Measurements from ENCODE around the gene TACC2.

TACC2 gene

DNA sequence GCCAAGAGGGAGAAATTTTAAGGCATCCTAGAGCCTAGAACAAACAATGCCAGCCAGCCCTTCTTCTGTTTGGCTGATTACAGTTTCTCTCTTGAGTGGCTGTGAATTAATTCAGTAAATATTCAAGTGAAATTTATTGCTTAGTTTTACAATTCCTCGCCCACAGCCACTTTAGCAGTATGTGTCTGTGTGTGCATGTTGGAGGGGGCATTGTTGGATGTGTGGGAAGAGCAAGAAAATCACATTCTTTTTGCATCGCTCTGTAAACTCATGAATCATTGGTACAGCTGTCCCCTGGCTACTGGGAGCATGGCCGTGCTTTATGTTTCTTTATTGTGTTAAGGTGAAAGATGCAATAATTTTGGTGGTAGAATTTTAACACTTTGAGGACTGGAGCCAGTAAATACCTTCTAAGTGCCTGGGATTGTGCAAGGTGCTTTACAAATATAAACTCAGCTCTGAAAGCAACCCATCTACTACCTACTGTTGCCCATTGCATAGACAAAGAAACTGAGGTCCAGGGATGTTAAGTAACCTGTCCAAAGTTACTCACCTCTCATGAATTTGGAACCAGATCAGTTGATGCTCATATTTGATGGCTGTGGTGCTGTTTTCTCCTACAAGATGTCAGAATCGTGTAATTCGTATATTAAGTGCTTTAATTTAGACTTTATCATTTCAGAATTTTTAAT, 192.2 kb downstream of the TACC2 start:
- Histone ChIP-seq H3K27ac (ENCODE audit: low read depth, low read length) (no peak overlapping the region), H3K27me3 (ENCODE audit: control insufficient read depth in 5 of 5, insufficient read depth in 4 of 5, low read length in 5 of 5) (no peaks in the 10 kb centered on the region), H3K36me3 (ENCODE audit: control insufficient read depth in 5 of 5, insufficient read depth in 5 of 5, low read length in 5 of 5) (no peaks in the 10 kb centered on the region), H3K4me1 (ENCODE audit: control insufficient read depth in 5 of 5, insufficient read depth in 5 of 5, low read length in 5 of 5) (peaks cover 0 to 28% (median 8%) of the 10 kb centered on the region in 5 donors), H3K9ac (ENCODE audit: low read length in 5 of 5) (no peak overlapping the region), H3K9me3 (ENCODE audit: control insufficient read depth in 5 of 5, low read length in 5 of 5) (no peaks in the 10 kb centered on the region), H3K4me3 (ENCODE audit: low read depth in 1 of 5, low read length in 5 of 5) (no peak overlapping the region)

DNA sequence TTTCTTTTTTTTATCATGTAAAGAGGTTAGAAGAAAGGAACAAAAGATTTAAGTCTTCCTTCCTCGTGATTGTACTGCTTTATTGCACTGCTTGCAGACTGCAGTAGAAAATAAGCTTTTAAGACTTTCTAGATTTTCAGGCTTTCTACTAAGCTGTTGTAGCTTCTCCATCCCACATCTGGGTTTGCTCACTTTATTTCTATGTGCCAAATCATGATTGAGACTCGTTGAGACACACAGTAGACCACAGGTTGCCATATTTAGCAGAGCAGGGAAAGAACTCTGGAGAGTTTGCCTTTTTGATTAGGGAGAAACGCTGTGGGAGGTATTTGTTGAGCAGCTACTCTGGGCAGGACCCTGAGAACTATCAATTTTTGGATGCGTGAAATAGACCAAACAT, 192.9 kb downstream of the TACC2 start:
- Histone ChIP-seq H3K9me3 (ENCODE audit: control insufficient read depth in 5 of 5, low read length in 5 of 5) (no peaks in the 10 kb centered on the region), H3K4me3 (ENCODE audit: low read depth in 1 of 5, low read length in 5 of 5) (no peak overlapping the region), H3K9ac (ENCODE audit: low read length in 5 of 5) (no peak overlapping the region), H3K27me3 (ENCODE audit: control insufficient read depth in 5 of 5, insufficient read depth in 4 of 5, low read length in 5 of 5) (no peaks in the 10 kb centered on the region), H3K36me3 (ENCODE audit: control insufficient read depth in 5 of 5, insufficient read depth in 5 of 5, low read length in 5 of 5) (no peaks in the 10 kb centered on the region), H3K4me1 (ENCODE audit: control insufficient read depth in 5 of 5, insufficient read depth in 5 of 5, low read length in 5 of 5) (peaks cover 0 to 28% (median 11%) of the 10 kb centered on the region in 5 donors), H3K27ac (ENCODE audit: low read depth, low read length) (no peak overlapping the region)

DNA sequence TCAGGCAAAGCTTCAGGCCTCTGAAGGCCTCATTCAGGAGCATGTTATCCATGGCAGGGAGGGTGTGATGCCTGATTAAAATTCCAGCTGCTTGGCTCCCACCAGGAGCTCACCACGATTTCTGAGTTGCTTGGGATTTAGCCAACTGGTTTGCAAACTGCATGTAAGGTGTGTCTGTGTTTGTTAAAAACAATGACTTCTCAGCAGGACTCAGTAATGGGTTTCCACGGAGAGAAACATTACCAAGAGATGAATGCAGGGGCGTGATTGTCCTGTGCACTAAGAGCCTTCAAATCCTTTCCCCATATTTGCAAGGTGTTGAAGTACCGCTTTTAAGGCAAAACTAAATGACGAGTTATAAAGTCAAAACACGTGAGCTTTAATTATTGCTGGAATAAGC, 193.3 kb downstream of the TACC2 start:
- no peak overlapping the region for H3K9ac ChIP-seq (ENCODE audit: low read length in 5 of 5)
- H3K9me3 ChIP-seq (ENCODE audit: control insufficient read depth in 5 of 5, low read length in 5 of 5) = no peaks in the 10 kb centered on the region
- H3K27ac ChIP-seq (ENCODE audit: low read depth, low read length) = peak overlapping the region; percentile 6
- H3K4me3 ChIP-seq (ENCODE audit: low read depth in 1 of 5, low read length in 5 of 5) = no peak overlapping the region
- H3K36me3 ChIP-seq (ENCODE audit: control insufficient read depth in 5 of 5, insufficient read depth in 5 of 5, low read length in 5 of 5) = no peaks in the 10 kb centered on the region
- peaks cover 0 to 30% (median 13%) of the 10 kb centered on the region in 5 donors for H3K4me1 ChIP-seq (ENCODE audit: control insufficient read depth in 5 of 5, insufficient read depth in 5 of 5, low read length in 5 of 5)
- no peaks in the 10 kb centered on the region for H3K27me3 ChIP-seq (ENCODE audit: control insufficient read depth in 5 of 5, insufficient read depth in 4 of 5, low read length in 5 of 5)

DNA sequence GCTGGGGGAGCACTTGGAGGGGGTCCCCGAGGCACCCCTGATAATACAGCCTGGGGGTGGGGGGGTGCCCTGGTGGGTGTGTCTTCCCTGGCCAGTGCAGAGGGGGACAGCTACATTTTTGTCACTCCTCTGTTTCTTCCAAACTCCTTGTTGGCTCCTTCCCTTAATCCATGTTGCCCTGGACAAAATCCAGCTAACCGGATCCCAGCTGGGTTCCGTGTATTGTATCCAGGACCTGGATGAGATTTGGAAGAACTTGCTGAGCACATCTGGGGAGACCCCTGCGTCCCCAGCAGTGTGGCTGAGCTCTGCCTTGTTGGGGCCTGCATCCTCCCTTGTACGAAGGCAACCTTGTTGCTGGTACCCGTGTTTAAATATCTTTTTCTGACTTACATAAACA, 195.3 kb downstream of the TACC2 start:
- peaks cover 0 to 30% (median 13%) of the 10 kb centered on the region in 5 donors for H3K4me1 ChIP-seq (ENCODE audit: control insufficient read depth in 5 of 5, insufficient read depth in 5 of 5, low read length in 5 of 5)
- H3K27me3 ChIP-seq (ENCODE audit: control insufficient read depth in 5 of 5, insufficient read depth in 4 of 5, low read length in 5 of 5) = no peaks in the 10 kb centered on the region
- no peaks in the 10 kb centered on the region for H3K9me3 ChIP-seq (ENCODE audit: control insufficient read depth in 5 of 5, low read length in 5 of 5)
- no peaks in the 10 kb centered on the region for H3K36me3 ChIP-seq (ENCODE audit: control insufficient read depth in 5 of 5, insufficient read depth in 5 of 5, low read length in 5 of 5)
- no peak overlapping the region for H3K27ac ChIP-seq (ENCODE audit: low read depth, low read length)
- H3K9ac ChIP-seq (ENCODE audit: low read length in 5 of 5) = no peak overlapping the region
- no peak overlapping the region for H3K4me3 ChIP-seq (ENCODE audit: low read depth in 1 of 5, low read length in 5 of 5)

DNA sequence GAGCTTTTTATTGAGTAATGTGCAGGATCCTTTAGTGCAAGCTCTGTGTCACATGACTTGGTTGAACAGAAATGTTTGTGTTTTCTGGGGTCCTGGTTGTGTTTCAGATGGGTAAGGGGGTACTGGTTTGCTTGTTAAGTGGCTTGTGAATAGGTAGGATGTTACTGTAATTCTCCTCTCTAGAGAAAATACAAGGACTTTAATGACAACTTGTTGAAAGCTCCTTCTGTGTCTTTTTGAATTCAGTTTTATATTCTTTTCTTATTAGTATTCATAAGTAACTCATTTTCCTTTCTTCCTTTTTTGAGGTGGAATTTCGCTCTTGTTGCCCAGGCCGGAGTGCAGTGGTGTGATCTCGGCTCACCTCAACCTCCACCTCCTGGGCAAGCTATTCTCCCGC, 196.7 kb downstream of the TACC2 start:
- Histone ChIP-seq H3K36me3 (ENCODE audit: control insufficient read depth in 5 of 5, insufficient read depth in 5 of 5, low read length in 5 of 5) (no peaks in the 10 kb centered on the region), H3K4me3 (ENCODE audit: low read depth in 1 of 5, low read length in 5 of 5) (no peak overlapping the region), H3K9ac (ENCODE audit: low read length in 5 of 5) (no peak overlapping the region), H3K9me3 (ENCODE audit: control insufficient read depth in 5 of 5, low read length in 5 of 5) (no peaks in the 10 kb centered on the region), H3K27me3 (ENCODE audit: control insufficient read depth in 5 of 5, insufficient read depth in 4 of 5, low read length in 5 of 5) (no peaks in the 10 kb centered on the region), H3K27ac (ENCODE audit: low read depth, low read length) (no peak overlapping the region), H3K4me1 (ENCODE audit: control insufficient read depth in 5 of 5, insufficient read depth in 5 of 5, low read length in 5 of 5) (peaks cover 0 to 30% (median 13%) of the 10 kb centered on the region in 5 donors)

DNA sequence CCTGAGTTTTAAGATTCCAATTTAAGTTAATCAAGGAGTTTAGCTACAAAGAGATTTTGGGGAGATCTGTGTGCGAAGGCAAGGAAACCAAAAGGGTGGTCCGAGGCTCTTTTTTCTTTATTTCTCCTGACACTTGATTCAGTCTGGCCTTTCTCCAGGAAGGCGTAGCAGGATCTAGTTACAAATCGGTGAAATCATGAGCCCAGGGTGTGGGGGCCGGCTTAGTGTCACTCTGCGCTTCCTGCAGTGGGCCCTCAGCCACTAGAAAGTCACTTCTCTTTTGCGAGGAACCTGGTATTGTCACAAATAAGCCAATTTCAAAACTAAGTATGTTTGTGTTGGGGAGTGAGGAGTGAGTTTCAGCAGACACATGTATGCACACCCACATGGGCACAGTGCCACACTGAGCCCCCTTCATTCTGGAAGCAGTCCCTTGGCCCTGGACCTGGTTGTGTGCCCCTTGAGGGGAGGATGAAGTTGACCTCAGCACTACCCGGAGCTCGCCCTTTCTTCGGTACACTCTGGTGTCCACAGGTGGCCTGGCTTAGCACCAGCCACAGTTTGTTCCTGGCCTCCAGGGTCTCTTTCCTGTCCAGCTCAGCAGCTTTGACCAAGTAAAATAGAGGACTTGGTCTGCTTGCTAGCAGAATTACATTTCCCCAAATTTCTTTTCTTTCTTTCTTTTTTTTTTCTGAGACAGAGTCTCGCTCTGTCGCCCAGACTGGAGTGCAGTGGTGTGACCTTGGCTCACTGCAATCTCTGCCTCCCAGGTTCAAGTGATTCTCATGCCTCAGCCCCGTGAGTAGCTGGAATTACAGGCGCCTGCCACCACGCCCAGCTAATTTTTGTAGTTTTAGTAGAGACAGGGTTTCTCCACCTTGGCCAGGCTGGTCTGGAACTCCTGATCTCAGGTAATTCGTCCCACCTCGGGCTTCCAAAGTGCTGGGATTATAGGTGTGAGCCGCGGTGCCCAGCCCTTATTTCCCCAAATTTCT, 198.2 kb downstream of the TACC2 start:
- no peaks in the 10 kb centered on the region for H3K27me3 ChIP-seq (ENCODE audit: control insufficient read depth in 5 of 5, insufficient read depth in 4 of 5, low read length in 5 of 5)
- H3K4me1 ChIP-seq (ENCODE audit: control insufficient read depth in 5 of 5, insufficient read depth in 5 of 5, low read length in 5 of 5) = peaks cover 0 to 25% (median 13%) of the 10 kb centered on the region in 5 donors
- H3K4me3 ChIP-seq (ENCODE audit: low read depth in 1 of 5, low read length in 5 of 5) = no peak overlapping the region
- no peak overlapping the region for H3K27ac ChIP-seq (ENCODE audit: low read depth, low read length)
- H3K9ac ChIP-seq (ENCODE audit: low read length in 5 of 5) = no peak overlapping the region
- H3K36me3 ChIP-seq (ENCODE audit: control insufficient read depth in 5 of 5, insufficient read depth in 5 of 5, low read length in 5 of 5) = no peaks in the 10 kb centered on the region
- no peaks in the 10 kb centered on the region for H3K9me3 ChIP-seq (ENCODE audit: control insufficient read depth in 5 of 5, low read length in 5 of 5)

DNA sequence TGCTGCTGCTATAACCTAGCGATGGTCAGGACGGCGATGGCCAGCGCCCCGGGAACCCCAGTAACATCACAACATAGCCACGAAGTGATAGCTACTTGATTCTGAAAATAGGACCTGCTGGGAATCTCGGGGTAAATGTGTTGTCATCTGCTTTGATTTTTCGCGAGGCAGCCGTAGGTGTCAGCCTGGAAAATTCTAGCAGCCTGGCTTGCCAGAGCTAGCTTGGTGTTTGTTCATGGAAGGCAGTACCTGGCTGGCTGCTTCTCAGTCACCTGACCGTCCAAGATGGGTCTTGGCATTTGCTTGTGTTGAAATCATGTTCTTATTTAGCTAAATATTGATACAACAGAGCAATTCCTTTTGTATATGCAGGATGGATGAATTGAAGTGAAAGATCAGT, 199.7 kb downstream of the TACC2 start:
- H3K9ac ChIP-seq (ENCODE audit: low read length in 5 of 5) = no peak overlapping the region
- peaks cover 0 to 9% (median 6%) of the 10 kb centered on the region in 5 donors for H3K4me1 ChIP-seq (ENCODE audit: control insufficient read depth in 5 of 5, insufficient read depth in 5 of 5, low read length in 5 of 5)
- no peaks in the 10 kb centered on the region for H3K9me3 ChIP-seq (ENCODE audit: control insufficient read depth in 5 of 5, low read length in 5 of 5)
- no peak overlapping the region for H3K27ac ChIP-seq (ENCODE audit: low read depth, low read length)
- no peaks in the 10 kb centered on the region for H3K36me3 ChIP-seq (ENCODE audit: control insufficient read depth in 5 of 5, insufficient read depth in 5 of 5, low read length in 5 of 5)
- no peak overlapping the region for H3K4me3 ChIP-seq (ENCODE audit: low read depth in 1 of 5, low read length in 5 of 5)
- H3K27me3 ChIP-seq (ENCODE audit: control insufficient read depth in 5 of 5, insufficient read depth in 4 of 5, low read length in 5 of 5) = no peaks in the 10 kb centered on the region

DNA sequence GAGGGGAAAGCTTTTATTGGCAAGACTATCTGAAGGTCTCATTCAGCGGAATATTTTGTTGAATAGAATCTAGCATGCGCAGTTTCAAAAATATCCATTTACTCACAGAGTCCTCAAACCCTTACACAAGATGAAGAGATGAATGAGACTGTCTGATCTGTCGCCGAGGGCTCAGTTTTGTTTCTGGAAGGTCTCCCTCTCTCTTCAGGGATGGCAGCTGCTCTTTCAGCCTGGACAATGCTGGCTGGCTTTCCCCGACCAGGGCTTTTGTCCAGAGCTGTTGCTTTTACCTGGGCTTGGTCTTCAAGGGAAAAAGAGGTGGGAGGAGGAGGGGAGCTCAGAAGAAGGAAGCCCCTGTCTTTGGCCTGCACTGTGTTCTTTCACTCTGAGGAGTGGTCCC, 200.2 kb downstream of the TACC2 start:
- Histone ChIP-seq H3K4me3 (ENCODE audit: low read depth in 1 of 5, low read length in 5 of 5) (no peak overlapping the region), H3K27ac (ENCODE audit: low read depth, low read length) (no peak overlapping the region), H3K9ac (ENCODE audit: low read length in 5 of 5) (no peak overlapping the region), H3K27me3 (ENCODE audit: control insufficient read depth in 5 of 5, insufficient read depth in 4 of 5, low read length in 5 of 5) (no peaks in the 10 kb centered on the region), H3K36me3 (ENCODE audit: control insufficient read depth in 5 of 5, insufficient read depth in 5 of 5, low read length in 5 of 5) (no peaks in the 10 kb centered on the region), H3K4me1 (ENCODE audit: control insufficient read depth in 5 of 5, insufficient read depth in 5 of 5, low read length in 5 of 5) (peaks cover 0 to 6% (median 3%) of the 10 kb centered on the region in 5 donors), H3K9me3 (ENCODE audit: control insufficient read depth in 5 of 5, low read length in 5 of 5) (no peaks in the 10 kb centered on the region)

DNA sequence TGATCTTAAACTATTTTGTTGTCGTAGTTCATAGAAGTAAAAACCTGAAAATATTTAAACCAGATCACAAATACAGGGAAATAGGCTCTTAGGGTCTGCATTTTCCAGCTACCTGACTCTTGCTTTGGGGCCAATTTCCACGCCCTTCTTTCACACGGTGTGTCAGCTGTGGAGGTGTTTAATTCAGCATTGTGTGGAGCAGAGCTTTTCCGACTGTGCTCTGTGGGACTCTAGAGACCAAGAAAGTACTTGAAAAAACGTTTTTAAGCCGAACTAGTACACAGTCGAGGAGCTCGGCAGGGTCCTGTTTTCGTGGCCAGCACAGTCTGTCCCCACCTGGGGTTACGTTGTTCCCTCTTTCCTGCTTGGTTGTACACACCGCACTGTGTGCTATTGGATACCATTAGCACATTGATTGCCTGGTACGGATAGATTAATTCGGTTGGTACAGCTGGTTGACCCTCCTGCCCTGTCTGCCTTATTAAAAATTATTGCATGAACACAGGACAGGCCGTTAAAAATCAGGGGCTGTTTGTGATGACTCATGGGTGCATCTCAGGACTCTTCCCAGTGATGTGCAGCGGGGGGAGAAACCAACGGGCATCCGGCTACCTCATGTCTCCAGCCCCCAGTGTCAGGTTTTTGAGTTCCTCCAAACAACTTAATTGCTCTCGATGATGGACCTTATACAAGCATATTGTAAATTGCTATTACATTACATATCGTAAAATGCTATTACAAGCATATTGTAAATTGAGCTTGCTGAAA, 201.4 kb downstream of the TACC2 start:
- no peak overlapping the region for H3K9ac ChIP-seq (ENCODE audit: low read length in 5 of 5)
- H3K36me3 ChIP-seq (ENCODE audit: control insufficient read depth in 5 of 5, insufficient read depth in 5 of 5, low read length in 5 of 5) = peaks cover 0 to 6% (median 2%) of the 10 kb centered on the region in 5 donors
- no peaks in the 10 kb centered on the region for H3K9me3 ChIP-seq (ENCODE audit: control insufficient read depth in 5 of 5, low read length in 5 of 5)
- no peak overlapping the region for H3K4me3 ChIP-seq (ENCODE audit: low read depth in 1 of 5, low read length in 5 of 5)
- no peak overlapping the region for H3K27ac ChIP-seq (ENCODE audit: low read depth, low read length)
- H3K27me3 ChIP-seq (ENCODE audit: control insufficient read depth in 5 of 5, insufficient read depth in 4 of 5, low read length in 5 of 5) = no peaks in the 10 kb centered on the region
- H3K4me1 ChIP-seq (ENCODE audit: control insufficient read depth in 5 of 5, insufficient read depth in 5 of 5, low read length in 5 of 5) = peaks cover 0 to 5% (median 0%) of the 10 kb centered on the region in 5 donors

Measured in subcutaneous abdominal adipose tissue (tissue), 5 donors.